Esophagus squamous epithelium (tissue), 5 donors: ENCODE data around the gene IDH3B. TPM values are rescaled to one million over a fixed set of nuclear protein-coding genes. Genes with fewer than 3 reads are reported as not detected.

Experiments
- DNase-seq: peaks from one replicate; lab custom pipeline; 2025; lab: John Stamatoyannopoulos, UW
- H3K27ac ChIP-seq, 4 donors: fragments of 200-600 bp; sonication (generic); one replicate each; pipeline ENCODE4 v1.5.1; 2016 to 2019; ENCODE audit warnings: mild to moderate bottlenecking in 1 of 4
- H3K27me3 ChIP-seq, 4 donors: fragments of 200-600 bp; sonication (generic); 1 replicate in 3 of 4; 2 replicates in 1 of 4; pipeline versions ENCODE4 v1.5.1 to v1.6.0; 2017 to 2021; ENCODE audit warnings: antibody characterized with exemption in 1 of 4
- H3K36me3 ChIP-seq, 3 donors: fragments of 200-600 bp; sonication (generic); one replicate each; pipeline ENCODE4 v1.5.1; 2016 to 2019
- H3K4me1 ChIP-seq, 3 donors: fragments of 200-600 bp; sonication (generic); one replicate each; pipeline ENCODE4 v1.5.1; 2017 to 2019
- H3K4me3 ChIP-seq, 4 donors: fragments of 200-600 bp; sonication (generic); 1 replicate in 3 of 4; 2 replicates in 1 of 4; pipeline ENCODE4 v1.5.1; 2016 to 2019; ENCODE audit warnings: mild to moderate bottlenecking in 2 of 4, moderate library complexity in 1 of 4
- H3K9me3 ChIP-seq, 3 donors: fragments of 200-600 bp; sonication (generic); one replicate each; pipeline ENCODE4 v1.5.1; 2016 to 2019
- POLR2A ChIP-seq, 4 donors: fragments of 450-650 bp; IDR thresholded peaks; one replicate each; pipeline ENCODE4 v1.6.1; 2017; ENCODE audit warnings: antibody characterized with exemption in 4 of 4, mild to moderate bottlenecking in 4 of 4, moderate library complexity in 3 of 4
- WGBS, 2 donors: methylation state at CpG; one replicate each; pipeline ENCODE4 v1.1.5; 2018; 5-methylcytosine and 5-hydroxymethylcytosine counted together
- intact Hi-C: fragments of 100-400 bp; cut with DNase I; formaldehyde crosslinking; loops from one replicate; pipeline ENCODE4 v1.15.0; 2022
- total RNA-seq, 4 donors: library from RNA; depleted of rRNA; stranded (reverse); fragments of >200 nt; gene quantifications; one replicate each; pipeline ENCODE4 v1.1.0, GENCODE V29; 2016
- TF ChIP-seq, protein P1 (sequence below), 6 experiments: fragments of 450-650 bp in 4 of 6; fragments of 200-600 bp in 2 of 6; sonication (generic) in 2 of 6; IDR thresholded peaks; one replicate each; pipeline ENCODE4 v1.5.1; 2016 to 2019; ENCODE audit warnings: antibody characterized with exemption in 6 of 6, mild to moderate bottlenecking in 4 of 6, moderate library complexity in 4 of 6
- donor health status: DM: yes; HTN: yes; CAD: no.

IDH3B gene
- total RNA-seq, 4 donors from 2014 or later = 77.4 to 136 (median 123) TPM

DNA sequence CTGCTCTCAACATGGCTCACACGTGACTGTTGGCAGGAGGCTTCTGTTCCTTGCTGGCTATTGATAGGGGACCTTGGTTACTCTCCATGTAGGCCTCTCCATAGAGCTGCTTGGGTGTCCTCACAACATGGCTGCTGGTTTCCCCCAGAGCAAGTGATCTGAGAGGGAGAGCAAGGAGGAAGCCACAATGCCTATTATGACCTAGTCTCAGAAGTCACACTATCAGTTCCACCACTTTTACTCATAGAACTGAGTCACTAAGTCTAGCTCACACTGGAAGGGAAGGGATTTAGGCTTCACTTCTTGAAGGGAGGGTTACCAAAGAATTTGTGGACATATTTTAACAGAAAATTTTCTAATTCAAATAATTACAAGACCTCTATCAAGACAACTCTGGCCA is 20.3 kb downstream of the IDH3B start:
- WGBS, 2 donors = 57 to 100% methylated on average over 1 of the region's 1 CpG
- Histone ChIP-seq H3K27me3 (no peaks in the 10 kb centered on the region), H3K27ac (no peak overlapping the region), H3K36me3 (peaks cover 0 to 14% (median 0%) of the 10 kb centered on the region in 3 donors), H3K4me3 (no peak overlapping the region), H3K4me1 (peaks cover 0 to 8% (median 0%) of the 10 kb centered on the region in 3 donors), H3K9me3 (no peaks in the 10 kb centered on the region)
- intact Hi-C loops = loop anchor here (10.0 kb wide), 1 partner anchor 119 kb away; no protein-coding TSS in a partner anchor
- no peak for DNase-seq
- TF ChIP-seq, protein P1, sequence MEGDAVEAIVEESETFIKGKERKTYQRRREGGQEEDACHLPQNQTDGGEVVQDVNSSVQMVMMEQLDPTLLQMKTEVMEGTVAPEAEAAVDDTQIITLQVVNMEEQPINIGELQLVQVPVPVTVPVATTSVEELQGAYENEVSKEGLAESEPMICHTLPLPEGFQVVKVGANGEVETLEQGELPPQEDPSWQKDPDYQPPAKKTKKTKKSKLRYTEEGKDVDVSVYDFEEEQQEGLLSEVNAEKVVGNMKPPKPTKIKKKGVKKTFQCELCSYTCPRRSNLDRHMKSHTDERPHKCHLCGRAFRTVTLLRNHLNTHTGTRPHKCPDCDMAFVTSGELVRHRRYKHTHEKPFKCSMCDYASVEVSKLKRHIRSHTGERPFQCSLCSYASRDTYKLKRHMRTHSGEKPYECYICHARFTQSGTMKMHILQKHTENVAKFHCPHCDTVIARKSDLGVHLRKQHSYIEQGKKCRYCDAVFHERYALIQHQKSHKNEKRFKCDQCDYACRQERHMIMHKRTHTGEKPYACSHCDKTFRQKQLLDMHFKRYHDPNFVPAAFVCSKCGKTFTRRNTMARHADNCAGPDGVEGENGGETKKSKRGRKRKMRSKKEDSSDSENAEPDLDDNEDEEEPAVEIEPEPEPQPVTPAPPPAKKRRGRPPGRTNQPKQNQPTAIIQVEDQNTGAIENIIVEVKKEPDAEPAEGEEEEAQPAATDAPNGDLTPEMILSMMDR (IDR thresholded peaks at IDR 0.05) = no peak
- TF ChIP-seq POLR2A (IDR thresholded peaks at IDR 0.05) = no peak

GRCh38 chr20:2640899-2641298 is 23.1 kb downstream of the IDH3B start:
- intact Hi-C loops = loop anchor here (10.0 kb wide), 1 partner anchor 116 kb away; no protein-coding TSS in a partner anchor
- Histone ChIP-seq H3K9me3 (no peaks in the 10 kb centered on the region), H3K4me1 (no peaks in the 10 kb centered on the region), H3K27ac (no peak overlapping the region), H3K4me3 (no peak overlapping the region), H3K36me3 (peaks cover 0 to 14% (median 0%) of the 10 kb centered on the region in 3 donors), H3K27me3 (no peaks in the 10 kb centered on the region)
- TF ChIP-seq POLR2A (IDR thresholded peaks at IDR 0.05) = no peak
- TF ChIP-seq, protein P1 (IDR thresholded peaks at IDR 0.05) = no peak
- 73 to 81% methylated on average over 9 of the region's 9 CpGs for WGBS, 2 donors
- DNase-seq = no peak

GRCh38 chr20:2640260-2640659 is 23.8 kb downstream of the IDH3B start:
- intact Hi-C loops = loop anchor here (10.0 kb wide), 1 partner anchor 115 kb away; no protein-coding TSS in a partner anchor
- H3K4me1 ChIP-seq = no peaks in the 10 kb centered on the region
- H3K27me3 ChIP-seq = peaks cover 0 to 4% (median 0%) of the 10 kb centered on the region in 4 donors
- H3K36me3 ChIP-seq = peaks cover 0 to 14% (median 0%) of the 10 kb centered on the region in 3 donors
- no peak for DNase-seq
- TF ChIP-seq POLR2A (IDR thresholded peaks at IDR 0.05) = no peak
- TF ChIP-seq, protein P1 (IDR thresholded peaks at IDR 0.05) = no peak
- H3K27ac ChIP-seq = no peak overlapping the region
- H3K4me3 ChIP-seq = no peak overlapping the region
- H3K9me3 ChIP-seq = no peaks in the 10 kb centered on the region
- 0% methylated on average over 1 of the region's 1 CpG for WGBS, 2 donors

DNA sequence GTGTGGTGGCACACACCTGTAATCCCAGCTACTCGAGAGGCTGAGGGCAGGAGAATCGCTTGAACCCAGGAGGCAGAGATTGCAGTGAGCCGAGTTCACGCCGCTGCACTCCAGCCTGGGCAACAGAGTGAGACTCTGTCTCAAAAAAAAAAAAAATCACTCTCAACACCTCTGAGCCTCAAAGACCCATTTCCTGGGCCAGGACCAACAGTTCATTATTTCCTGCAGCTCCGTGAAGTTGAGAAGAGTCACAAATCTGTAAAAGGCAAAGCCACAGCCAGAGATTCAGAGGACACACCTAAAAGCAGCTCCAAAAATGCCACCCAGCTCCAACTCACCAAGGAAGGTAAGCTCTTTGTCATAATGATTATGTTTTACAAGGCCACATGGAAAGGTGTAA is 26.8 kb downstream of the IDH3B start:
- Histone ChIP-seq H3K9me3 (no peaks in the 10 kb centered on the region), H3K4me1 (no peaks in the 10 kb centered on the region), H3K27ac (no peak overlapping the region), H3K27me3 (peaks cover 0 to 18% (median 0%) of the 10 kb centered on the region in 4 donors), H3K4me3 (no peak overlapping the region), H3K36me3 (no peaks in the 10 kb centered on the region)
- no peak for DNase-seq
- TF ChIP-seq, protein P1 (IDR thresholded peaks at IDR 0.05) = no peak
- TF ChIP-seq POLR2A (IDR thresholded peaks at IDR 0.05) = no peak
- intact Hi-C loops = no loop called here
- 62 to 69% methylated on average over 5 to 6 of the region's 6 CpGs for WGBS, 2 donors

GRCh38 chr20:2633381-2633780 is 30.6 kb downstream of the IDH3B start:
- Histone ChIP-seq H3K27me3 (peaks cover 0 to 25% (median 0%) of the 10 kb centered on the region in 4 donors), H3K4me1 (no peaks in the 10 kb centered on the region), H3K36me3 (no peaks in the 10 kb centered on the region), H3K9me3 (peaks cover 0 to 4% (median 0%) of the 10 kb centered on the region in 3 donors), H3K27ac (no peak overlapping the region), H3K4me3 (no peak overlapping the region)
- intact Hi-C loops = no loop called here
- no peak for DNase-seq
- WGBS, 2 donors = 0% methylated on average over 1 of the region's 1 CpG
- no peak for TF ChIP-seq POLR2A (IDR thresholded peaks at IDR 0.05)
- TF ChIP-seq, protein P1 (IDR thresholded peaks at IDR 0.05) = no peak
